AG20443 (cell line): Measurements from ENCODE around the gene HPSE2.

ENCODE experiments used
- DNase-seq: peaks from one replicate; pipeline ENCODE4 v3.0.0; 2012; ENCODE audit warnings: low spot score, mixed read lengths

Gene HPSE2

DNA sequence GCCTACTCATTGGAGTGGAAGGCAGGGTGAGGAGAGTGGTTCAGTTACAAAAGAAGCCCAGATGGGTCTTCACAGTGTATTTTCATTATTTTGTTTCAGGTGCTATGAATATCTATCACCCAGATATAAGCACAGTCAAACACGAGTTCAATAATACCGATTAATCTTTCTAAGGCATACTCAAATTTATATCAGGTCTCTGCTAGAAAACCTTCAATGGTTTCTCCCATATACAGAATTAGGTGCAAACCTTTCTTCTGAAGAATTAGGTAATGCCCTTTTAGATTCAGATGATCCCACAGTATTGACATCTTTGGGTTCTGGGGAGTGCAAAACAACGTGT is 774.2 kb downstream of the HPSE2 start:
- no peak for DNase-seq

GRCh38 chr10:98460837-98461499 is 774.7 kb downstream of the HPSE2 start:
- peak; percentile 88 for DNase-seq

DNA sequence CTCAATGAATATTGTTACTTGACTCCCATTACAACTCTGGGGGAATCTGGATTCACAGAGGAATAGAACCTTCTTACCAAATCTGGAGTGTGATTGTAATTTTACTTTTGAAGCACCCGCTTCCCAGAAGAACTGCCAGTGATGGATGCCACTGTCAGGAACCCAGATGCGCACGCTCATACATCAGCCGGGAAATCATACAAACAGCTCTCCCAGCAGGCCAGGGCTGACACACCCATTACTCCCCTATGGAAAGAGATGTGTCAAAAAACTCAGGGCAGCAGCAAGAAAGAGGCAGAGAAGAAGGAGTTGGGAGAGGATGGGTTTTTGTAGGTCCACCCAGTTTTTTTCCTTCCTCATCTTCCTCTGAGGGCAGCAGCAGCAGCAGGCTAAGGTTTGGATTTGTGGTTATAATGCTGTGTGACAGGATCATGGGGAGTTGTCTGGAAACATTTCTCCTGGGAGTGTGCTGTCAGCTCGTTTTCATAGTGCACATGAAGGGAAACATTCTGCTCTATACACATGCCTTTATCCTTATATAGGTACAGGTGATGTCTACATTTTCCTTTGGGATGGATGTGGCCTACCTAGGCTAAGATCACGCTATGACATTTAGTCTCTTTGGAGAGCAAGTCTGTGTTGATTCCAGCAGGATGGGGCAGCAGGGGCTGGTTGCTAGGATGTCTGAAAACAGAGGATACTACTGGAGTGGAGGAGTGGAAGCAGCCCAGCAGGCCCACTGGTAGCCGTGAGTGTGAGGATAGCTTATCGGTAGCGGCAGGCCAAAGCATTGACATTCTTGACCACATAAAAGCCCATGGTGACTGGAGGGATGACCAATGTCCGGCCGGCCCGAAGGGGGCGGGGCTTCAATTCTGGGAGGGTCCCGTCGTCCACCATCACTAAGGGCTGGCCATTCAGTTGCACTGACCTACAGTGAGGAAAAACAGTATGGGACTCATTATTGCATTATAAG is 776.6 kb downstream of the HPSE2 start:
- no peak for DNase-seq

- DNase-seq: no peak
These were observed 777.9 kb downstream of the HPSE2 start for GRCh38 chr10:98457721-98458120.

DNA sequence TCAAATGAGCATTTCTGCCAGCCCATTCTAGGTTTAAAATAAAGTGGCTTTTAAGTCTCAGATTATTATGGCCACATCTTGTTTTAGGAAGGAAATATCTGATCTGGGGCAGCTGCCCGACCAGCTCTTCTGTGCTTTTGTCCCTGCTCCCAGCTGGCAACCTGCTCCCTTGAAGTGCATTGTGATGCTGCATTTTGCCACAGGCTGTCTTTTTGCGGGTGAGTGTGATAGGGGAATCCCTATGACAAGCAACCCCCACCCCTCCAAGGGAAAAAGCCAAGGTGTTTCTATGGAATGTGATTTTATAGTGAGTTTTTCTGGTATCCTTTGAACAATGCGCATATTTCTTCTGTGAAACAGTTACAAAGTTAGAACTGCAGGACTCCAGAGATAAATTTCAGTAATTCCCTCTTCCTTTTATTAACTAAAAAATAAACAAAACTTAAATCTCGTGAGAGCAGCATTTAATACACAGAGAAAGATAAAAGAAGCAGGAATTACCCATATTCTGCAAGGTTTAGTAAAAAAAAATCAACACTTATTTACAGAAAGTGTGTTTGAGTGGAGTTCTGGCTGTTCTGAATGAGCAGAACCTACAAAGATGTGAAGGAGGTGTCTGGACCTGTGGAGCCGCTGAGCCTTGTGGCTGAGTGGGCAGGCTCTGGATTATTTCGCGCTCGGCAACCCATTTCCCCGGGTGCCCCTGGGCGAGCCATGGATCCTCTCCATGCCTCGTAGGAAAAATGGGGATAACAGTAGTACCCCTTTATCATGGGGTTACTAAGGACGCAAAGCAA is 778.8 kb downstream of the HPSE2 start:
- DNase-seq: no peak

GRCh38 chr10:98456043-98456570 is 779.5 kb downstream of the HPSE2 start:
- DNase-seq: no peak

DNA sequence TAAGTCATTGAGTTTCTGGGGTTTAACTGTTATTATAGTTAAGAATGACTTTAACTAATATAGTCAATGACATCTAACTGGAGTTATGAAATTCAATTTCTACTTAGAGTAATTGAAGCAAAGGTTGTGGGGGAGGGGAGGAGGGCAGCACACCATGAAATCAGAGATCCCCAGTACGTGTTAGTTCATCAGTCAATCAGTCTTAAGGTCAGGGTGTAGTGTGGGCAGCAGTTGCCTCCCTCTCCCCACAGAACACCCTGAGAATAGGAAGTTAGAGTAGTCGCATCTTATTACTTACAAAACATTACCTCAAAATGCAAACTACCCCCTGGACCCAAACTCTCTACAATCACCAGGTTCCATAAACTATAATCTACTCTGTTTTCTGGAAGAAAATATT is 781.9 kb downstream of the HPSE2 start:
- no peak for DNase-seq

DNA sequence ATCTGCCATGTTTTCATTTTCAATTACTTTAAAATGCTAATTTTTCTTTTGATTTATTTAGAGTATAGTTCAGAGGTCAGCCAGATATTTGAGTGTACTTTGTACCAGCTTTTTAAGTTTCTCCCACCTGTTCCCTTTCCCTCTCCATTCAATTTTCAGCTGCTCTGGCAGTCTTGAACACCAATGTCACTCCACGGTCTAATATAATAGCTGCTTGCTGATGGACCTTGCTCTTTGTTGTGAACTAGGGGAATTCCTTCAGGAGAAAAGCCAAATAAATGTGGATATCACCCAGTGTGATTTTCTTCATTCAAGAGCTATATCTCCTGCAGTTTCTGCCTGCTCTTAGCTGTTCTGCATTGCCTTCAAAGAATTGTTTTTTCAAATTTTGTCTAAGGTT is 785.0 kb downstream of the HPSE2 start:
- DNase-seq: no peak

GRCh38 chr10:98449287-98449686 is 786.4 kb downstream of the HPSE2 start:
- DNase-seq: no peak

DNA sequence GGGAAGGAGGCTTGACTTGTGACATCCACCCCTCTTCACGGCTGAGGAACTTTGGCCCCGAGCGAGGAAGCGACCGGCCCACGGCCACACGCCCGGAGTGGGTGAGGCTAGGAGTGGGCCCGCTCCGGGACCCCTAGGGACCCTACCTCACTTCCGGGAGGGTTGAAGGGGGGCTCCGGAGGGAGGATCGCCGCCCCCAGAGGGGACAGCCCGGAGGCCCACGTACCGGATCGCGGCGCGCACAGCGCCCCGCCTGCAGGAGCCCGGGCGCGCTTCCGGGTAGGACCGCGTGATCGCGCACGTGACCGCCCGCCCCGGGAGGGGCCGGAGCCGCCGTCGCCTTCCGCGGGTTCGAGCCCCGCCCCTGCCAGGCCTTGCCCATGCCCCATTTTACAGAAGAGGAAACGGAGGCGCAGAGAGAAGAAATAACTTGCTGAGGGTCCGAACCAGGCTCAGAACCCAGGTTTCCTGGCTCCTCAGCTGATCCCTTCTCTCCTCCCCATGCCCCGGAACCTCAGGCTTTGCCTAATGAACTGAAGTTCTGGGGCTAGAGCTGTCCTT is 788.9 kb downstream of the HPSE2 start, which contains the start of gene HPS1:
Gene HPS1, minus strand, starts transcription at position 275 of the 561 bp plus-strand sequence. CDS start 3,695 bp downstream, outside the sequence.
- peak; percentile 98 for DNase-seq

DNA sequence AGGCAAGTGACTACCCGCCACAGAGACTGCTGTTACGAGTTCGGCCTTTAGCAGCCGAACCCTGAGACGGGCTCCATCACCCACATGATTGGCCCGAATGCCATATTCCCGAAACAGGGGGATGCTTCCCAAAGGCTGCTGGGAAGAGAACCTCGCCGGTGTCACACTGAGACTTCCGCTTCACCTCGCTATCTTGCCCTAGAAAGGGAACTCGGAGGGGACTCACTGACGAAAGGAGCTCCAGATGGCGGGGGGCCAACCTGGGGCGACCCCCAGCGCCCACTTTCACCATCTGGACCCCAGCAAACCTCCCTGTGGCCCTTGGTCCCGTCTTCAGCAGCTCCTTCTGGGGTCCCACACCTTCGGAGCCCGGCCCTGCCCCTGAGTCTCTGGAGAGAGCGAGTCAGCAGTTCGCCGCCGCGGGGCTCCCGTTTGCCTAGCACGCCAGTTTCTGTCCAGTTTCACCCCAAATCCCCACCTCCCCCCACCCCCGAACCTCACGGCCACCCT is 789.4 kb downstream of the HPSE2 start:
- DNase-seq: peak; percentile 67

- no peak for DNase-seq
These were observed 790.3 kb downstream of the HPSE2 start for GRCh38 chr10:98445200-98445812.

DNA sequence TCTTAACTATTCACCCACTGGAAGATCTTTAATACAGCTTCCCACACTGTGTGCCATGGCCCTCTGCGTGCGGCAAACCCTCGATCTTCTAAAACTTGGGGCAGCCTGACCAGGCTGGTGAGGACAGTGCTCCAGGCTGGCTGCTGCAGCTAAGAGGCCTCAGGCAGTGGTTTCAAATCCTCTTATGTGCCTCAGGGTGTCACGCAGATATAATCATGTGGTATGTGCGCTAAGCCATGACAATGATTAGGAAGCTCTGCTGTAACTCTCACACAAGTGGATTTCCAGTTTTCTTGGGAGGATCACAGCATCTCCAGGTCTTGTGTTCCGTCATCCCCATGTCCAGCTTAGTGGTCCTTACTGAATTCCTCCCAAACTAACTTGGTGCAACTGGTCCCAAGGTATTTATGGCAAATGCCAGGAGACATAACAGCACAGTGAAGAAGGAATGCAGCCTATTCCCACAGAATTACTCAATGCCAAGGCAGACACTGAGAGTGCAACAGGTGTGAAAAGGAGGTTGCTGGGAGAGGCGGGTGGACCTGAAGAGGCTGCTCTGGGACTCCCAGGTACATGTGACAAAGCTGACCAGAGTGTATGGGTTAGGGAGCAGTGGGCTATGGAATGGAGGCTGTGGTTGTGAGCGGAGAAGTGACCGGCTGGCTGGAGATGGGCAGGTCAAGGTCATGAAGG is 791.2 kb downstream of the HPSE2 start:
- no peak for DNase-seq

- no peak for DNase-seq
These were observed 796.9 kb downstream of the HPSE2 start for GRCh38 chr10:98438715-98439114.

- DNase-seq: no peak
These were observed 798.9 kb downstream of the HPSE2 start for GRCh38 chr10:98436704-98437103.

- DNase-seq: no peak
These were observed 800.5 kb downstream of the HPSE2 start for GRCh38 chr10:98435178-98435577.

GRCh38 chr10:98433881-98434732 is 801.5 kb downstream of the HPSE2 start:
- DNase-seq: no peak

- no peak for DNase-seq
These were observed 802.3 kb downstream of the HPSE2 start for GRCh38 chr10:98433371-98433770.

GRCh38 chr10:98432330-98432729 is 803.3 kb downstream of the HPSE2 start:
- DNase-seq: no peak

DNA sequence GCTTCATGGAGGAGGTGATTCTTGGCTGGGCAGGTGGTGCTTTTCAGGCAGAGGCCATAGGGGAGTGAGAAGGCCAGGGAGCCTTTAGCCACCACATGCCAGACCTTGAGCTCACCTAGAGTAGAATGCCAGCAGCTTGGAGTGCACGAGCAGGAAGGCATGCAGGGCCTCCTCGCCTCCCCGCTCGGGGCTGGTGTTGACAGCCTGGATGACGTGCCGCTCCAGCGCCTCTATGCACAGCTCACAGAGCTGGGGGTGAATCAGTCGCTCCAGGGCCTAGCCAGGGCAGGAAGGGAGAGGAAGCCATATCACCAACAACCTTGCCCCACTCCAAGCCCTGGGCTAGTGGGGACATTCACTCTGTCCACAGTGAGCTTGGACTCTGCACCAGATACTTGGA is 804.6 kb downstream of the HPSE2 start:
- DNase-seq: peak; percentile 4
